ENCODE measurements around the gene PRDM1.
A peak's percentile ranks its signal among the peaks of the same experiment; 100 is the strongest.
"Not testable (repeated sequence)": the region's sequence is repeated elsewhere in the genome, so short reads cannot be mapped to it uniquely, and the experiment has no call there.

Gene PRDM1

GRCh38 chr6:106136845-106137244 is 50.7 kb downstream of the PRDM1 start:
- DNase-seq (ENCODE audit: low read depth, low spot score) = no peak

GRCh38 chr6:106138151-106138550 is 52.0 kb downstream of the PRDM1 start:
- no peak for DNase-seq (ENCODE audit: low read depth, low spot score)

GRCh38 chr6:106141441-106142237 is 55.5 kb downstream of the PRDM1 start:
- DNase-seq (ENCODE audit: low read depth, low spot score) = no peak

GRCh38 chr6:106142876-106143431 is 56.8 kb downstream of the PRDM1 start:
- no peak for DNase-seq (ENCODE audit: low read depth, low spot score)

- no peak for DNase-seq (ENCODE audit: low read depth, low spot score)
Measured at GRCh38 chr6:106143665-106144064, 57.5 kb downstream of the PRDM1 start.

GRCh38 chr6:106145144-106145543 is 59.0 kb downstream of the PRDM1 start:
- DNase-seq (ENCODE audit: low read depth, low spot score) = no peak

GRCh38 chr6:106145741-106146227 is 59.6 kb downstream of the PRDM1 start:
- DNase-seq (ENCODE audit: low read depth, low spot score) = no peak

GRCh38 chr6:106146852-106147351 is 60.8 kb downstream of the PRDM1 start:
- DNase-seq (ENCODE audit: low read depth, low spot score) = no peak

- DNase-seq (ENCODE audit: low read depth, low spot score) = peak; percentile 51
Measured at GRCh38 chr6:106147476-106147875, 61.3 kb downstream of the PRDM1 start.

GRCh38 chr6:106149472-106150069 is 63.4 kb downstream of the PRDM1 start:
- DNase-seq (ENCODE audit: low read depth, low spot score) = no peak

GRCh38 chr6:106152476-106152875 is 66.3 kb downstream of the PRDM1 start:
- DNase-seq (ENCODE audit: low read depth, low spot score) = not testable (repeated sequence)

- no peak for DNase-seq (ENCODE audit: low read depth, low spot score)
Measured at GRCh38 chr6:106152952-106153351, 66.8 kb downstream of the PRDM1 start.

- DNase-seq (ENCODE audit: low read depth, low spot score) = no peak
Measured at GRCh38 chr6:106154326-106154725, 68.2 kb downstream of the PRDM1 start.

- DNase-seq (ENCODE audit: low read depth, low spot score) = no peak
Measured at GRCh38 chr6:106155219-106155830, 69.2 kb downstream of the PRDM1 start.

- DNase-seq (ENCODE audit: low read depth, low spot score) = no peak
Measured at GRCh38 chr6:106156413-106156812, 70.3 kb downstream of the PRDM1 start.

GRCh38 chr6:106156863-106157262 is 70.7 kb downstream of the PRDM1 start:
- no peak for DNase-seq (ENCODE audit: low read depth, low spot score)

GRCh38 chr6:106158816-106159215 is 72.7 kb downstream of the PRDM1 start:
- peak; percentile 43 for DNase-seq (ENCODE audit: low read depth, low spot score)

All from astrocyte of the hippocampus (primary cell).